ENCODE results near the gene SEMA3D. TPM values are rescaled to one million over a fixed set of nuclear protein-coding genes. Genes with fewer than 3 reads are reported as not detected.

Gene SEMA3D
- total RNA-seq, 1 donor from 2014 or later: 15.9 TPM

- no peak for DNase-seq (ENCODE audit: low spot score)
- peak; percentile 95 for ATAC-seq
- intact Hi-C loops (cut with DNase I): no loop called here
Observed at GRCh38 chr7:85094046-85094725, 92.7 kb downstream of the SEMA3D start.

- DNase-seq (ENCODE audit: low spot score): no peak
- intact Hi-C loops (cut with DNase I): no loop called here
- no peak for ATAC-seq
Observed at GRCh38 chr7:85091565-85091928, 95.3 kb downstream of the SEMA3D start.

- intact Hi-C loops (cut with DNase I): no loop called here
- no peak for DNase-seq (ENCODE audit: low spot score)
- ATAC-seq: no peak
Observed at GRCh38 chr7:85090919-85091564, 95.8 kb downstream of the SEMA3D start.

GRCh38 chr7:85090143-85090542 lies 96.7 kb downstream of the SEMA3D start:
- ATAC-seq (peak; percentile 66), DNase-seq (ENCODE audit: low spot score) (no peak)
- intact Hi-C loops (cut with DNase I): no loop called here

GRCh38 chr7:85081846-85082245 lies 105.0 kb downstream of the SEMA3D start:
- no peak for ATAC-seq
- DNase-seq (ENCODE audit: low spot score): no peak
- intact Hi-C loops (cut with DNase I): no loop called here

GRCh38 chr7:85081392-85081791 lies 105.5 kb downstream of the SEMA3D start:
- no peak for DNase-seq (ENCODE audit: low spot score)
- intact Hi-C loops (cut with DNase I): no loop called here
- ATAC-seq: no peak

- no peak for DNase-seq (ENCODE audit: low spot score)
- intact Hi-C loops (cut with DNase I): no loop called here
- ATAC-seq: no peak
Observed at GRCh38 chr7:85079434-85079833, 107.4 kb downstream of the SEMA3D start.

- DNase-seq (ENCODE audit: low spot score) (no peak), ATAC-seq (no peak)
- intact Hi-C loops (cut with DNase I): no loop called here
Observed at GRCh38 chr7:85078181-85078580, 108.7 kb downstream of the SEMA3D start.

- ATAC-seq (no peak), DNase-seq (ENCODE audit: low spot score) (no peak)
- intact Hi-C loops (cut with DNase I): no loop called here
Observed at GRCh38 chr7:85075864-85076263, 111.0 kb downstream of the SEMA3D start.

- intact Hi-C loops (cut with DNase I): no loop called here
- ATAC-seq: no peak
Observed at GRCh38 chr7:85074992-85075391, 111.9 kb downstream of the SEMA3D start.

GRCh38 chr7:85074016-85074415 lies 112.8 kb downstream of the SEMA3D start:
- intact Hi-C loops (cut with DNase I): no loop called here
- no peak for DNase-seq (ENCODE audit: low spot score)
- ATAC-seq: no peak

More at GRCh38 chr7:85074992-85075391, 111.9 kb downstream of the SEMA3D start:
- DNase-seq (ENCODE audit: low spot score): no peak

GRCh38 chr7:85070967-85071628 lies 115.8 kb downstream of the SEMA3D start:
- no peak for ATAC-seq
- intact Hi-C loops (cut with DNase I): no loop called here
- DNase-seq (ENCODE audit: low spot score): no peak

- intact Hi-C loops (cut with DNase I): no loop called here
- ATAC-seq: peak; percentile 94
Observed at GRCh38 chr7:85068799-85069198, 118.1 kb downstream of the SEMA3D start.

GRCh38 chr7:85067371-85067770 lies 119.5 kb downstream of the SEMA3D start:
- intact Hi-C loops (cut with DNase I): no loop called here
- DNase-seq (ENCODE audit: low spot score) (no peak), ATAC-seq (no peak)

More at GRCh38 chr7:85068799-85069198, 118.1 kb downstream of the SEMA3D start:
- no peak for DNase-seq (ENCODE audit: low spot score)

- DNase-seq (ENCODE audit: low spot score) (no peak), ATAC-seq (no peak)
- intact Hi-C loops (cut with DNase I): no loop called here
Observed at GRCh38 chr7:85065888-85066485, 120.9 kb downstream of the SEMA3D start.

GRCh38 chr7:85065306-85065705 lies 121.5 kb downstream of the SEMA3D start:
- no peak for DNase-seq (ENCODE audit: low spot score)
- ATAC-seq: peak; percentile 91
- intact Hi-C loops (cut with DNase I): no loop called here

- ATAC-seq (no peak), DNase-seq (ENCODE audit: low spot score) (no peak)
- intact Hi-C loops (cut with DNase I): no loop called here
Observed at GRCh38 chr7:85062651-85063050, 124.2 kb downstream of the SEMA3D start.

GRCh38 chr7:85061456-85061855 lies 125.4 kb downstream of the SEMA3D start:
- intact Hi-C loops (cut with DNase I): no loop called here
- ATAC-seq (no peak), DNase-seq (ENCODE audit: low spot score) (no peak)

GRCh38 chr7:85060696-85061095 lies 126.2 kb downstream of the SEMA3D start:
- intact Hi-C loops (cut with DNase I): no loop called here

GRCh38 chr7:85055906-85056305 lies 130.9 kb downstream of the SEMA3D start:
- DNase-seq (ENCODE audit: low spot score) (no peak), ATAC-seq (no peak)
- intact Hi-C loops (cut with DNase I): no loop called here

More at GRCh38 chr7:85060696-85061095, 126.2 kb downstream of the SEMA3D start:
- ATAC-seq: no peak
- no peak for DNase-seq (ENCODE audit: low spot score)

Measured in sciatic nerve (tissue), 2 donors.